HEK293 (cell line): ENCODE measurements around the gene OBP2A.
"Not testable (repeated sequence)": the region's sequence is repeated elsewhere in the genome, so short reads cannot be mapped to it uniquely, and the experiment has no call there.

Experiments
- CTCF ChIA-PET: fragments of 350-600 bp; formaldehyde crosslinking; extraction: SDS; loops from one replicate; lab custom pipeline; 2021; ENCODE audit warnings: antibody characterized with exemption; lab: Yijun Ruan, JAX
- POLR2A ChIA-PET: fragments of 300-600 bp; formaldehyde crosslinking; extraction: SDS; loops from one replicate; lab custom pipeline; 2020; ENCODE audit warnings: antibody characterized with exemption, inconsistent platforms; lab: Yijun Ruan, JAX
- H3K27ac ChIP-seq: fragments of 200-500 bp; sonication (Bioruptor generic); 2 replicates; pipeline ENCODE4 v1.5.1; 2014; ENCODE audit warnings: low read depth, low read length, control low read depth, inconsistent platforms; ENCODE audit errors: extremely low read depth
- H3K36me3 ChIP-seq, 2 experiments: fragments of 200-500 bp in 1 of 2; sonication (Bioruptor generic) in 1 of 2; 1 replicate in 1 of 2; 2 replicates in 1 of 2; pipeline ENCODE4 v1.5.1; 2014 to 2017; ENCODE audit warnings: inconsistent platforms in 2 of 2, low read length in 2 of 2; ENCODE audit not compliant: control insufficient read depth in 2 of 2, insufficient read depth in 1 of 2
- H3K4me1 ChIP-seq: fragments of 200-500 bp; sonication (Bioruptor generic); 2 replicates; pipeline ENCODE4 v1.5.1; 2014; ENCODE audit warnings: mild to moderate bottlenecking, low read length, inconsistent platforms; ENCODE audit not compliant: control insufficient read depth, insufficient read depth
- H3K4me3 ChIP-seq: 2 replicates; pipeline ENCODE4 v1.5.1; 2011; ENCODE audit warnings: low read depth, mild to moderate bottlenecking, control low read depth, low read length, moderate library complexity
- H3K9me3 ChIP-seq: fragments of 200-500 bp; sonication (Bioruptor generic); 2 replicates; pipeline ENCODE4 v1.5.1; 2014; ENCODE audit warnings: low read depth, low read length, inconsistent platforms; ENCODE audit not compliant: control insufficient read depth, insufficient read depth
- HOXA7 ChIP-seq: sonication (generic); formaldehyde crosslinking; IDR thresholded peaks from 2 replicates; pipeline ENCODE4 v1.8.1; 2022; ENCODE audit warnings: missing genetic modification reagents, borderline replicate concordance
- KLF1 ChIP-seq: fragments of 450-650 bp; formaldehyde crosslinking; IDR thresholded peaks from 2 replicates; pipeline ENCODE4 v1.5.1; 2016; ENCODE audit warnings: missing biosample characterization, missing genetic modification characterization
- TCF7L2 ChIP-seq: IDR thresholded peaks from 2 replicates; pipeline ENCODE4 v1.6.1; 2011; ENCODE audit warnings: low read depth, mild to moderate bottlenecking, inconsistent platforms, low read length, moderate library complexity, borderline replicate concordance
- ZNF121 ChIP-seq: fragments of 450-650 bp; formaldehyde crosslinking; IDR thresholded peaks from 2 replicates; pipeline ENCODE4 v1.5.1; 2016; ENCODE audit warnings: missing biosample characterization, missing genetic modification characterization
- ZNF146 ChIP-seq: fragments of 450-650 bp; formaldehyde crosslinking; IDR thresholded peaks from 2 replicates; pipeline ENCODE4 v1.5.1; 2016; ENCODE audit warnings: missing biosample characterization, missing genetic modification characterization
- ZNF184 ChIP-seq: fragments of 450-650 bp; IDR thresholded peaks from 2 replicates; pipeline ENCODE4 v1.5.1; 2018; ENCODE audit warnings: missing biosample characterization, mild to moderate bottlenecking, missing genetic modification characterization
- ZNF19 ChIP-seq: fragments of 450-650 bp; formaldehyde crosslinking; IDR thresholded peaks from 2 replicates; pipeline ENCODE4; 2016; ENCODE audit warnings: missing biosample characterization, missing genetic modification characterization, low read depth
- ZNF2 ChIP-seq: fragments of 450-650 bp; formaldehyde crosslinking; IDR thresholded peaks from 2 replicates; pipeline ENCODE4 v1.5.1; 2016; ENCODE audit warnings: missing biosample characterization, missing genetic modification characterization
- ZNF202 ChIP-seq: fragments of 450-650 bp; formaldehyde crosslinking; IDR thresholded peaks from 2 replicates; pipeline ENCODE4 v1.5.1; 2016; ENCODE audit warnings: missing biosample characterization, missing genetic modification characterization, borderline replicate concordance
- ZNF292 ChIP-seq: fragments of 450-650 bp; formaldehyde crosslinking; IDR thresholded peaks from 2 replicates; pipeline ENCODE4 v1.5.1; 2016; ENCODE audit warnings: low read depth, missing biosample characterization, missing genetic modification characterization, borderline replicate concordance
- ZNF416 ChIP-seq: fragments of 450-650 bp; formaldehyde crosslinking; IDR thresholded peaks from 2 replicates; pipeline ENCODE4 v1.5.1; 2016; ENCODE audit warnings: missing biosample characterization, missing genetic modification characterization
- ZNF530 ChIP-seq: fragments of 450-650 bp; formaldehyde crosslinking; IDR thresholded peaks from 2 replicates; pipeline ENCODE4 v1.5.1; 2016; ENCODE audit warnings: low read depth, missing biosample characterization, missing genetic modification characterization
- ZNF560 ChIP-seq: fragments of 450-650 bp; formaldehyde crosslinking; IDR thresholded peaks from 2 replicates; pipeline ENCODE4 v1.5.1; 2017; ENCODE audit warnings: missing biosample characterization, missing genetic modification characterization, borderline replicate concordance
- ZNF768 ChIP-seq: fragments of 450-650 bp; formaldehyde crosslinking; IDR thresholded peaks from 2 replicates; pipeline ENCODE4 v1.5.1; 2018; ENCODE audit warnings: missing biosample characterization, mild to moderate bottlenecking, missing genetic modification characterization
- ZNF830 ChIP-seq: fragments of 450-650 bp; IDR thresholded peaks from 2 replicates; pipeline ENCODE4 v1.5.0; 2018; ENCODE audit warnings: missing biosample characterization, missing genetic modification characterization, low read depth, mild to moderate bottlenecking, moderate library complexity
- ZNF843 ChIP-seq: fragments of 450-650 bp; formaldehyde crosslinking; IDR thresholded peaks from 2 replicates; pipeline ENCODE4 v1.5.1; 2016; ENCODE audit warnings: missing biosample characterization, missing genetic modification characterization
- TF ChIP-seq, protein P1 (sequence below): fragments of 450-650 bp; formaldehyde crosslinking; optimal IDR thresholded peaks from 2 replicates; pipeline ENCODE3; 2016; ENCODE audit warnings: missing biosample characterization, mild to moderate bottlenecking, missing genetic modification characterization
- TF ChIP-seq, protein P2 (sequence below): fragments of 450-650 bp; formaldehyde crosslinking; IDR thresholded peaks from 2 replicates; pipeline ENCODE4 v1.5.1; 2016; ENCODE audit warnings: missing biosample characterization, missing genetic modification characterization
- TF ChIP-seq, protein P3 (sequence below): fragments of 450-650 bp; formaldehyde crosslinking; IDR thresholded peaks from 2 replicates; pipeline ENCODE4 v1.5.0; 2017; ENCODE audit warnings: missing biosample characterization, missing genetic modification characterization, borderline replicate concordance

The OBP2A gene

DNA sequence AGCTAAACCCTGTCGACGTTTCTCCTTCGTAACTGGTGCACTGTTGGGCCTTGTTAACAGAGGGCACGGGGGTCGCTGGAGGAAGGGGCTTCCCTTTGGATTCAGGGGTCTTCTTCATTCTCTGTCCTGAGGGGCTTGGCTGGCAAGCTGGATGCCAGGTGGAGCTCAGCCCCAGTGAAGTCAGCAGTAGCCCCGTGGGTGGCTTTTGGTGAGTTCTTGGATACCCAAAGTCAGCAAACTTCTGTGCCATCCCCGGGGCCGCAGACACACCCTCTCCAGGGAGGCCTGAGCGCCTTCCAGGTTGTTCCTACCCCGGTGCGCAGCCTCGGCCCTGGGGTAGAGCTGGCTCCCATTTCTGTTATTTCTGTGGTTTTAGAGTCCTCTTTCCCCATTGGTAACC lies 12.3 kb upstream of the OBP2A start:
- CTCF ChIA-PET, result interaction anchor here (0.6 to 0.7 kb wide), 2 partner anchors 29 to 70 kb away, joined by 3 read pairs; no protein-coding TSS in a partner anchor
- no peaks in the 10 kb centered on the region for H3K9me3 ChIP-seq
- TF ChIP-seq ZNF292 (tag by site-specific recombination) (no peak), ZNF202 (tag by site-specific recombination) (no peak), ZNF121 (tag by site-specific recombination) (no peak)
- TF ChIP-seq, all 188 proteins: peak for 0
- POLR2A ChIA-PET, result interaction anchor here (0.9 kb wide), 1 partner anchor 8 kb away, joined by 3 read pairs; no protein-coding TSS in a partner anchor
- no peaks in the 10 kb centered on the region for H3K4me1 ChIP-seq
- H3K27ac ChIP-seq, result no peak overlapping the region
- H3K36me3 ChIP-seq, result no peaks in the 10 kb centered on the region
- H3K4me3 ChIP-seq, result no peak overlapping the region

DNA sequence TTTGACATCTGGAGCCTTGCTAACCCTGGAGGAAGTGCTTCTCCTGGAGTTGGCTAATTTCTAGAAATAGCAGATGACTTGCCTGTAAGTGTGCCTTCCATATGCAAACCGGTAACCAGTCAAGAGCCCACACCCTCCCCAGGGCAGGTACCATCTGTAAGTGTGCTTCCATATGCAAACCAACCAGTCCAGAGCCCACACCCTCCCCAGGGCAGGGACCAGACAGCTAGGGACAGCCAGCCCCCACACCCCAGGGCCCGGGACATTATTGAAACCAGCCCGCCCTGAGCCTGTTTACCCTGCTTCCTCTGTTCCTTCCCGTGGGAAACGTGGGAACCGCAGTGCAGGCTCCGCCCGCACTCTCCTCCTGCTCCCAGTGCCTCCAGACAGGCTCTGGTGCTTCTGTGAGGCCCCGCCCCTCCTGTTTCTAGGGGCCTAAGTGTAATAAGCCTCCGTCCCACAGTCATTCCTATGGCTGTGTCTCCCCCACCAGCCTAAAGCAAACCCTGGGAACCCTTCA lies 11.7 kb upstream of the OBP2A start:
- CTCF ChIA-PET, result interaction anchor here (0.6 kb wide), 1 partner anchor 69 kb away, joined by 3 read pairs; no protein-coding TSS in a partner anchor
- TF ChIP-seq KLF1 (tag by site-specific recombination), result peak; percentile 51

DNA sequence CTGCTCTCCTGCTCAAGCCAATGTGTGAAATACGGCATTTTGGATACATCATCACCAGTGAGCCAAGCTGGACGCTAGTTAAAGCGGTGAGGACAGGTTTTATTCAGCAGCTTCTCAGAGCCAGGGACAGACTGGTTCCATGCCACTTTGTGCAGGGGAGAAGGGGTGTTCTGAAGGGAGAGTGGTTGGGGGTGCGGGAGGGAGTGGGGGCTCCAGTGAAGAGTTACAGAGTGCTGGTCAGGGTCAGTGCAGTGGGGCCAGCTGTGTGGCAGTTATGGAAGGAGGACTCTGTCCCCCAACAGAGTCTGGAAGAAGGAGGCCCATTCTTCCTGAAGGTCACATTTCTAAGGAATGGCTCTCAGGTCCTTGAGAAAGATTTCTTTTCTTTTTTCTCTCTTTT lies 11.1 kb upstream of the OBP2A start:
- H3K4me3 ChIP-seq, H3K27ac ChIP-seq, H3K9me3 ChIP-seq, H3K4me1 ChIP-seq, H3K36me3 ChIP-seq, POLR2A ChIA-PET: not testable (repeated sequence)
- CTCF ChIA-PET, result interaction anchor here (0.7 kb wide), 2 partner anchors 10 to 30 kb away, joined by 4 to 6 read pairs; no protein-coding TSS in a partner anchor

More for the DNA sequence above, 11.7 kb upstream of the OBP2A start:
- H3K36me3 ChIP-seq, POLR2A ChIA-PET, H3K4me1 ChIP-seq, H3K9me3 ChIP-seq, H3K4me3 ChIP-seq, H3K27ac ChIP-seq: not testable (repeated sequence)

DNA sequence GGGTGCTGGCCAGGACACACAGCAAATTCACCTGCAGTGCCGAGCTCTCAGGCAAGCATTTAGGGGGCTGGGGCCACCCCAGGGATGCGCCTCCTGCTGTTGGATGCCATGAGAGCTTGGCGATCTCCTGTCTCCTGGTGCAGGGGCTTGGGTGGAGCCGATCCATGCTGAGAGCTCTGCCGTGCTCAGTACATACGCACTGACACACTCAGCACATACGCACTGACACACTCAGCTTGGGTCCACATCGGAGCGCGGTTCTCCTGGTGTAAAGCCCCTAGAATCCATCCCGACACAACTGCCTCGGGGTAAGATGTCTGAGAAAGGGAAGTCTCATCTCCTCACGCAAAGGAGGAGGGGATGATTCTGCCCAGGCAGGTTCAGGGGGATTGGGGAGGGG lies 10.3 kb upstream of the OBP2A start:
- CTCF ChIA-PET, result not testable (repeated sequence)

DNA sequence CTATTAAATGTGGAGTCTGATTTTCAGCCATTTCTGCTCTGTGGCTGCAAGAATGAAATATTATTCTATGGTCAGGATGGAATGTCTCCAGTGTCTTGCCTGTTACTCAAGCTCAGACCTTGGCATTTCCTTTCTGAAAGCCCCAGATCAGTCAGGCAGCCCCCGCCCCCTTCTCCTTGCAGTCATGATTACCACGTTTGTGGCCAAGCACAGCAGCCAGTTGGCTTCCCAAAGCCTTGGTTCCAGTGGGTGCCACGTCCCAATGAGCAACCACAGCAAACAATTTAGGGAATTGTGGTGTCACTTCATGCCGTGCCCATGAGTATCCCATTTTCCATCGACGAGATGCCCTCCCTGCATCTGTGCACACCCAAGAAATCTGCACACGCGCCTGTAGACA lies 9.7 kb upstream of the OBP2A start:
- Histone ChIP-seq H3K27ac (no peak overlapping the region), H3K36me3 (no peaks in the 10 kb centered on the region), H3K4me1 (no peaks in the 10 kb centered on the region), H3K4me3 (no peak overlapping the region), H3K9me3 (no peaks in the 10 kb centered on the region)
- ChIA-PET POLR2A (no interaction called here), CTCF (no interaction called here)
- TF ChIP-seq HOXA7 (no peak), ZNF843 (tag by site-specific recombination) (no peak), ZNF530 (tag by site-specific recombination) (no peak), ZNF2 (tag by site-specific recombination) (no peak), ZNF184 (no peak), ZNF560 (tag by site-specific recombination) (no peak), ZNF19 (tag by site-specific recombination) (no peak), ZNF768 (tag by site-specific recombination) (no peak), ZNF416 (tag by site-specific recombination) (no peak), ZNF830 (tag by site-specific recombination) (no peak), TCF7L2 (no peak), ZNF146 (tag by site-specific recombination) (no peak)
- TF ChIP-seq, protein P1, sequence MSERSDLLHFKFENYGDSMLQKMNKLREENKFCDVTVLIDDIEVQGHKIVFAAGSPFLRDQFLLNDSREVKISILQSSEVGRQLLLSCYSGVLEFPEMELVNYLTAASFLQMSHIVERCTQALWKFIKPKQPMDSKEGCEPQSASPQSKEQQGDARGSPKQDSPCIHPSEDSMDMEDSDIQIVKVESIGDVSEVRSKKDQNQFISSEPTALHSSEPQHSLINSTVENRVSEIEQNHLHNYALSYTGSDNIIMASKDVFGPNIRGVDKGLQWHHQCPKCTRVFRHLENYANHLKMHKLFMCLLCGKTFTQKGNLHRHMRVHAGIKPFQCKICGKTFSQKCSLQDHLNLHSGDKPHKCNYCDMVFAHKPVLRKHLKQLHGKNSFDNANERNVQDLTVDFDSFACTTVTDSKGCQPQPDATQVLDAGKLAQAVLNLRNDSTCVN (tag by site-specific recombination), result no peak
- TF ChIP-seq, protein P2, sequence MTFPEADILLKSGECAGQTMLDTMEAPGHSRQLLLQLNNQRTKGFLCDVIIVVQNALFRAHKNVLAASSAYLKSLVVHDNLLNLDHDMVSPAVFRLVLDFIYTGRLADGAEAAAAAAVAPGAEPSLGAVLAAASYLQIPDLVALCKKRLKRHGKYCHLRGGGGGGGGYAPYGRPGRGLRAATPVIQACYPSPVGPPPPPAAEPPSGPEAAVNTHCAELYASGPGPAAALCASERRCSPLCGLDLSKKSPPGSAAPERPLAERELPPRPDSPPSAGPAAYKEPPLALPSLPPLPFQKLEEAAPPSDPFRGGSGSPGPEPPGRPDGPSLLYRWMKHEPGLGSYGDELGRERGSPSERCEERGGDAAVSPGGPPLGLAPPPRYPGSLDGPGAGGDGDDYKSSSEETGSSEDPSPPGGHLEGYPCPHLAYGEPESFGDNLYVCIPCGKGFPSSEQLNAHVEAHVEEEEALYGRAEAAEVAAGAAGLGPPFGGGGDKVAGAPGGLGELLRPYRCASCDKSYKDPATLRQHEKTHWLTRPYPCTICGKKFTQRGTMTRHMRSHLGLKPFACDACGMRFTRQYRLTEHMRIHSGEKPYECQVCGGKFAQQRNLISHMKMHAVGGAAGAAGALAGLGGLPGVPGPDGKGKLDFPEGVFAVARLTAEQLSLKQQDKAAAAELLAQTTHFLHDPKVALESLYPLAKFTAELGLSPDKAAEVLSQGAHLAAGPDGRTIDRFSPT (tag by site-specific recombination), result no peak
- TF ChIP-seq, protein P3, sequence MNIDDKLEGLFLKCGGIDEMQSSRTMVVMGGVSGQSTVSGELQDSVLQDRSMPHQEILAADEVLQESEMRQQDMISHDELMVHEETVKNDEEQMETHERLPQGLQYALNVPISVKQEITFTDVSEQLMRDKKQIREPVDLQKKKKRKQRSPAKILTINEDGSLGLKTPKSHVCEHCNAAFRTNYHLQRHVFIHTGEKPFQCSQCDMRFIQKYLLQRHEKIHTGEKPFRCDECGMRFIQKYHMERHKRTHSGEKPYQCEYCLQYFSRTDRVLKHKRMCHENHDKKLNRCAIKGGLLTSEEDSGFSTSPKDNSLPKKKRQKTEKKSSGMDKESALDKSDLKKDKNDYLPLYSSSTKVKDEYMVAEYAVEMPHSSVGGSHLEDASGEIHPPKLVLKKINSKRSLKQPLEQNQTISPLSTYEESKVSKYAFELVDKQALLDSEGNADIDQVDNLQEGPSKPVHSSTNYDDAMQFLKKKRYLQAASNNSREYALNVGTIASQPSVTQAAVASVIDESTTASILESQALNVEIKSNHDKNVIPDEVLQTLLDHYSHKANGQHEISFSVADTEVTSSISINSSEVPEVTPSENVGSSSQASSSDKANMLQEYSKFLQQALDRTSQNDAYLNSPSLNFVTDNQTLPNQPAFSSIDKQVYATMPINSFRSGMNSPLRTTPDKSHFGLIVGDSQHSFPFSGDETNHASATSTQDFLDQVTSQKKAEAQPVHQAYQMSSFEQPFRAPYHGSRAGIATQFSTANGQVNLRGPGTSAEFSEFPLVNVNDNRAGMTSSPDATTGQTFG (tag by site-specific recombination), result no peak

More for the DNA sequence above, 10.3 kb upstream of the OBP2A start:
- H3K4me1 ChIP-seq, H3K27ac ChIP-seq, H3K9me3 ChIP-seq, H3K36me3 ChIP-seq, POLR2A ChIA-PET, H3K4me3 ChIP-seq: not testable (repeated sequence)
